ENCODE data around the gene ALPK1.
A peak's percentile ranks its signal among the peaks of the same experiment; 100 is the strongest.
"Not testable (repeated sequence)": the region's sequence is repeated elsewhere in the genome, so short reads cannot be mapped to it uniquely, and the experiment has no call there.

ALPK1 gene

GRCh38 chr4:112284166-112284565, 13.0 kb upstream of the ALPK1 start:
- DNase-seq (ENCODE audit: low read depth in 1 of 2, low spot score in 1 of 2), result no peak

DNA sequence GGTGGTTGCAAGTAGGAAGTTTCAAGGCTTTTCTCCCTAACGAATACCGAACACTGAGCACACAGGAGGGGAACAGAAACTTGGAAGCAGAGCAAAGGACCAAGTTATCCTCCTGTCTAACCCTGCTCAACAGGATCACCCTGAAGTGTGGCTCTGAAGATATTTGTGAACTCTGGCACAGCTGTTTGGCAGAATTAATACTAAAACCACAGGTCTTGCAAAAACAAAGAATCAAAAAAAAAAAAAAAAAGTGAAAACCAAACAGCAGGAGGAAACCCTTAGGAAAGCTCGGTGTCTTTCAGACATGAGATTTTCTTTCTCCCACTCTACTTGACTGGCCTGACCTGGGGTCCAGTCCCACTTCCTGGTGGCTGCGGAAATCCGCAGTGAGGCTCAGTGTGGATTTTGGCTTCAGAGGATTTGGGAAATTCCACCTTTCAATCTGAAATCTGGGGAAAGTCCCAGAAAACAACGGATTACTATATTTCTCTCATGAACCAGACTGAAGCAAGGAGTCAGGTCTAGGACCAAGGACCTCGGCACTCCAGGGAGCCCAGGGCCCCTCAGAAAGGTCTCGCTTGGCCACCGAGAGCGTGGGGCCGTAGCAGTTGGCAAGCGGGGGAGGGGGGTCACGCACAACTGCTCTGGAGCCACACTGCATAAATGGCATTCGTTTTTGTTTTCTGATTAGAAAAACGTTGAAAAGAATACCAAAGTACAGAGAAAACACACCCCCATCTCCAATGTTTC, 12.3 kb upstream of the ALPK1 start:
- DNase-seq (ENCODE audit: low read depth in 1 of 2, low spot score in 1 of 2), result no peak

DNA sequence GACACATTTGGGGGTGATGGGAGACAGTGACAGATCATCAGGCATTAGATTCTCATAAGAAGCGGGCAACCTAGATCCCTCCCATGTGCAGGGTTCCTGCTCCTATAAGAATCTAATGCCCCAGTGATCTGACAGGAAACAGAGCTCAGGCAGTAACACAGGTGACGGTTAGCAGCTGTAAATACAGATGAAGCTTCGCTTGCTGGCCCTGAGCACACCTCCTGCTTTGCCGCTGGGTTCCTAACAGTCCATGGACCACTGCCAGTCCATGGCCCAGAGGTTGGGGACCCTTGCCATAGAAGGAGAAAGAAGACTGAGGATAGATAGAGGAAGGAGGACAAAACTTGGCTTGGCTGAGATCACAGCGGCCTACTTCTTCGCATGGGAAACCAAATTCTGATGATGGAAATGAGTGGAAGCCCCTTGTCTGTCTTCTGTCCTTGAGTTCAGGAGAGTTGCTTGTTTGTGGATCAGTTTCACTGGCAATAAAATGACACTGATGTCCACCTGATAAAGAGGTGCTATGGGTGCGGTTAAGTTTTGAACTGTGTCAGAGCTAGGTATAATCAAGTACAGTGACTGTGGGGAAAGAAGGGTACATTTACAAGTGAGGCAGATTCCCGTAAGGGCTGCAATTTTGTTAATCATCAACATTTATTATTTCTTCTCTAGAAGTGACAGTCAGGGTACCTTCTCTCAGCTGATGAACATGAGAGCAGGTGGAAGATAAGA, 9.7 kb upstream of the ALPK1 start:
- DNase-seq (ENCODE audit: low read depth in 1 of 2, low spot score in 1 of 2), result no peak

DNA sequence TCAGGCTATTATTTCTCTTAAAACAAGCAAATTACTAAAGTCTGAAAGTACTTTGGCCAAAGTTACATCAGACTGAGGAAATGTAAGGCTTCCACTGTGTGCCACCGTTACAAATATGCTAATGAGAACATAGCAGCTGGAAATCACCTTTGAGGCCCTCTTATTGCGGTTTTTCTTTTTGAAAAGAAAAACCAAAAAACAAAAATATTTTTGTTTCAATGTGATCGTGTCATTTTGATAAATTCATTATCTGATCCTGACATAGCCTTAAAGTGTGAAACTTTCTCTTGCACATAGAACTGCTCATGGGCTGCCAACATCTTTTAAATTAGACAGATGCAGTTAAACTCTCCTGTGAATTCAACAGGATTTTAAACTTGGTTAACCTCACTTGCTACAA, 8.7 kb upstream of the ALPK1 start:
- no peak for DNase-seq (ENCODE audit: low read depth in 1 of 2, low spot score in 1 of 2)

- DNase-seq (ENCODE audit: low read depth in 1 of 2, low spot score in 1 of 2), result no peak
Measured at GRCh38 chr4:112289407-112290253, 7.5 kb upstream of the ALPK1 start.

- DNase-seq (ENCODE audit: low read depth in 1 of 2, low spot score in 1 of 2), result no peak
Measured at GRCh38 chr4:112290341-112290740, 6.8 kb upstream of the ALPK1 start.

GRCh38 chr4:112299721-112300120, 2.6 kb downstream of the ALPK1 start:
- no peak for DNase-seq (ENCODE audit: low read depth in 1 of 2, low spot score in 1 of 2)

GRCh38 chr4:112302320-112303274, 5.4 kb downstream of the ALPK1 start:
- no peak for DNase-seq (ENCODE audit: low read depth in 1 of 2, low spot score in 1 of 2)

- not testable (repeated sequence) for DNase-seq (ENCODE audit: low read depth in 1 of 2, low spot score in 1 of 2)
Measured at GRCh38 chr4:112305477-112305876, 8.3 kb downstream of the ALPK1 start.

GRCh38 chr4:112309263-112309791, 12.2 kb downstream of the ALPK1 start:
- not testable (repeated sequence) for DNase-seq (ENCODE audit: low read depth in 1 of 2, low spot score in 1 of 2)

- DNase-seq (ENCODE audit: low read depth in 1 of 2, low spot score in 1 of 2), result no peak
Measured at GRCh38 chr4:112311516-112311915, 14.3 kb downstream of the ALPK1 start.

- DNase-seq (ENCODE audit: low read depth in 1 of 2, low spot score in 1 of 2), result no peak
Measured at GRCh38 chr4:112312610-112313239, 15.6 kb downstream of the ALPK1 start.

DNA sequence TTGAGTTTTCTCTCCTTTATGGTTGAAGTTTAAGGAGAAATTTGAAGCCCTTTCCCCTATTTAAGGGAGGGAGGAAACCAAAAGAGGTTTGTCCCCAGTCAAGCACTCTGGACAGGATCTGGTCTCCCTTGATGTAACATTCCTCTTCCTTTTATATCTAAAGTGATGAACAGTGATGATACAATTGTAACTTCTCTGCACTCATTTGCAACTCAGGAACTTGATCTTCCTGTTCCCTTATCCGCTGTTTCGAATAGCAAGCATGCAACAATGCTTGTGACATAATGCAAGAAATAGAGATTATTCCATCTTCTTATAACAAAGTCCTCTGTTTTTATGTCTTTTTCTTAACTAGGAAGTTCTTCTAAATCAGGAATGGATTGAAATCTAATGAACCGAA, 18.3 kb downstream of the ALPK1 start:
- DNase-seq (ENCODE audit: low read depth in 1 of 2, low spot score in 1 of 2), result no peak

DNA sequence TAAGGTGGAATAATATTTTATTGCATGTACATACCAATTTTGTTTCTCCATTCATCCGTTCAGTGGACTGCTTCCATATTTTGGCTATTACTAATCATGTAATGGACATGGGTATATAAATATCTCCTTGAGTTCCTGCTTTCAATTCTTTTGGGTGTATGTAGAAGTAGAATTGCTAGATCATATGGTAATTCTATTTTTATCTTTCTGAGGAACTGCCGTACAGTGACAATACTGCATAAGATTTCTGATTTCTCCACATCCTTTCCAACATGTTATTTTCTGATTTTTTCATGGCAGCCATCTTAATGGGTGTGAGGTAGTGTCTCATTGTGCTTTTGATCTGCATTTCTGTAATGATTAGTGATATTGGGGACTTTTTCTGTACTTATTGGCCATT, 19.2 kb downstream of the ALPK1 start:
- no peak for DNase-seq (ENCODE audit: low read depth in 1 of 2, low spot score in 1 of 2)

GRCh38 chr4:112318239-112319142, 21.3 kb downstream of the ALPK1 start:
- DNase-seq (ENCODE audit: low read depth in 1 of 2, low spot score in 1 of 2), result no peak

- DNase-seq (ENCODE audit: low read depth in 1 of 2, low spot score in 1 of 2), result peak; percentile 60 to 62
Measured at GRCh38 chr4:112321776-112322684, 24.9 kb downstream of the ALPK1 start.

DNA sequence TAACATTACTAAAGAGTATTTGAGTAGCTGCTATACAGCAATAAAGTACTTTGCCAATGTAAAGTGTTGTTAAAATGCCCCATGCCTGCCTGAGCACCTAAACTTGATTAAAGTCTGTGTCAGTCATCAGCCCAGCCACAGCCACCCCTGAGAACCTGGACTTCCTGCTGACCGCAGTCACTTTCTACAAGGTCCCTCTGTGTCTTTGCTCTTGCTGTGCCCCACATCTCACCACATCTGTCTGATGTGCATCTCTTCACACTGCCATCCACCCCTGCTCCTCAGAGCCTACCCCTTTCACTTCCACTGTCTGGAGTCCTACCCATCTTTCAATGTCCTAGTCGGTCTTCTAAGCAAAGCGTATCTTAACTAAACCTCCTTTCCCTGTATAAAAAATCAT, 25.7 kb downstream of the ALPK1 start:
- DNase-seq (ENCODE audit: low read depth in 1 of 2, low spot score in 1 of 2), result no peak

GRCh38 chr4:112325530-112325929, 28.4 kb downstream of the ALPK1 start:
- DNase-seq (ENCODE audit: low read depth in 1 of 2, low spot score in 1 of 2), result no peak

All from activated T-helper 1 cell treated with anti-CD3 and anti-CD28 coated beads, Interleukin-2, amount 50 U/mL, for 16 hours (primary cell).